Rectal smooth muscle tissue (tissue), 1 donor: ENCODE measurements around the gene ACE.

Source experiments
- H3K27ac ChIP-seq: one replicate; pipeline ENCODE4 v1.7.0; 2013; ENCODE audit warnings: low read depth, low read length, inconsistent platforms
- H3K27me3 ChIP-seq: one replicate; pipeline ENCODE4 v1.7.0; 2013; ENCODE audit warnings: low read length; ENCODE audit not compliant: control insufficient read depth, insufficient read depth
- H3K36me3 ChIP-seq: one replicate; pipeline ENCODE4 v1.7.0; 2013; ENCODE audit warnings: low read length; ENCODE audit not compliant: control insufficient read depth, insufficient read depth
- H3K4me1 ChIP-seq: one replicate; pipeline ENCODE4 v1.7.0; 2013; ENCODE audit warnings: low read length; ENCODE audit not compliant: control insufficient read depth, insufficient read depth
- H3K4me3 ChIP-seq: one replicate; pipeline ENCODE4 v1.7.0; 2013; ENCODE audit warnings: low read length
- H3K9ac ChIP-seq: one replicate; pipeline ENCODE4 v1.7.0; 2013; ENCODE audit warnings: low read length

Gene ACE

DNA sequence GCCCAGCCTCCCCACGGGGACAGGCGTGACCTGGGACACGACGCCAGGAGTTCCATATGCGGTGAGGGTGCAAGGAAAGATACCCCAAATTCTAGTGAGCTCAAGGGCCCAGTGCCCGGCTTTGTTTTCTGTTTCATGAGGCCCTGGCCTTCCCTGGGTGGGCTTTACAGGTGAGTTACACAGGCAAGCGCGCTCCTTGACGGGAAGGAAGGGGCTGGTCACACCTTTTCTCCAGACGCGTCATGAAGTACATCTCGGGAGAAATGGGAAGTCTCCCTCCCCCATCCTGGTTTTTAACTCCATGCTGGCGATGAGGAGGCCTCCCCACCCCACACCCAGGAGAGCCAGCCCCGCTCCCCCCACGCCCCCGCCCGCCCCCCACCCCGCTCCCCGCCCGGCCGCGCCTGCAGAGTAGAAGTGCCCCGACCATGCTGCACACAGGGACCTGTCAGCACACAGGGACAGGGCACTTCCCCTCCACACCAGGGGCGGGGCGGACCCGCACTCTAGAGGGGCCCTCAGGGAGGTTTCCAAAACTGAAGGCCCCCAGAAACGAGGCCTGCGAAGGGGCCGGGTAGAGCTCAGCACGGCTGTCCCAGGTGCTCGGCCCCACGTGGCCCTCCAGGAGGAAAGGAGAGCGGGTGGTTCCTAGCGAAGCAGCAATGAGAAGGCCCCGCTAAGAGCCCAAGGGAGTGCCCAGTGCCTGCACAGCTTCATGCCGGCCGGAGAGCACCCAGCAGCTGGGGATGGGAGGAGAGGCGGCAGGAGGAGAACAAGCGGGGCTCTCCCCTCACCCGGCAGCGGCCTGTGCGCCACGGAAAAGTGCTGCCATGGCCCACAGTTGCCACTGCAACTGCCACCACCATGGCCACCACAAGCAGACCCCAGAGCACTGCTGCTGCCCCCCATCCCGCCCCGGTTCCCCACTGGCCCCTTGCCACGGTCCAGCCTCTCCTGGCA, 38.5 kb upstream of the ACE start:
- Histone ChIP-seq H3K27me3 (no peaks in the 10 kb centered on the region), H3K4me3 (no peak overlapping the region), H3K4me1 (no peaks in the 10 kb centered on the region), H3K27ac (no peak overlapping the region), H3K9ac (no peak overlapping the region), H3K36me3 (no peaks in the 10 kb centered on the region)

DNA sequence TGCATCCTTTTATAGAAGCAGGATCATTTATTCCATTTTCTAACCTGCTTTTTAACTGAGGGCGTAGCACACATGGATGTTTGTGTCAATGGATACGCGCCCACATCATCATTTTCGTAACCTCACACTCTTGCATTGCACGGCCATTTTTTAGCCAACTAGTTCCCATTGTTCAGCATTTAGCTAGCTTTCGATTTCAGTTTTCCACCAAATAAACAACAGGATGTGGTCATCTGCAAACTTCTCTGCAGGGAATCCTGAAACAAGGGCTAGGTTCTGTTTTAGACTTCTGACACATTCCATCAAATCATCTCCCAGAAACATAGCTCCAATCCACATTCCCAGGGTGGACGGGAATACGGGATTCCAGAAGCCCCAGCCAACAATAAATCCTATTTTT, 37.2 kb upstream of the ACE start:
- Histone ChIP-seq H3K4me1 (no peaks in the 10 kb centered on the region), H3K27me3 (no peaks in the 10 kb centered on the region), H3K36me3 (no peaks in the 10 kb centered on the region), H3K4me3 (no peak overlapping the region), H3K27ac (no peak overlapping the region), H3K9ac (no peak overlapping the region)

DNA sequence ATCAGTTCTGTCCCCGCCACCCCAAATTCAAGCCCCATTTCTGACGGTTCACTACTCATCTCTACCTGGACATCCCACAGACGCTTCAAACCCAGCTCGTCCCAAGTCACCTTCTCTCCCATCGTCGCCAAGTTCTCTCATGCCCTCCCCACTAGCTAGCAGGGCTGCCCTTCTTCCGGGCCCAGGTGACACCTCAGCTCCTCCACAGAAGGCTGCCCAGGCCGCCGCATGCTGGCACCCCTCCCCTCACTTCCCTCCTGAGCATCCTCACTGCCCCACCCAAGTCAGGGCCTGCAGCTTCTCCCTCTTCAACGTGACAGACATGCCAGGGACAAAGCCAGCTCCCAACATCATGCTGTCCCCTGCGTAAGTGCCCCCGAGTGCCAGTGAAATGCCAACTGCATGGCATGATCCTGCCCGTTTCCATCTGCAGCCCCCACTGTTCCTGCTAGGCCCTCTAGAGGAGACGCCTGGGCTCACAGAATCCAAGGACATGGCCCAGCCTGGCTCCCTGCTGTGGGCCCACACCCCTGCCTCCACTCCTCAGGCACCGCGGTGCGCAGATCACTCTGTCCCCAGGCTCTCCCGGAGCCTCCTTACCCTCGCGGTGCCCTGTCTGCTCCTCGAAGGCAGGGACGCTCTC, 36.6 kb upstream of the ACE start:
- no peaks in the 10 kb centered on the region for H3K4me1 ChIP-seq
- H3K4me3 ChIP-seq: no peak overlapping the region
- H3K27ac ChIP-seq: no peak overlapping the region
- H3K9ac ChIP-seq: no peak overlapping the region
- no peaks in the 10 kb centered on the region for H3K27me3 ChIP-seq
- H3K36me3 ChIP-seq: no peaks in the 10 kb centered on the region

DNA sequence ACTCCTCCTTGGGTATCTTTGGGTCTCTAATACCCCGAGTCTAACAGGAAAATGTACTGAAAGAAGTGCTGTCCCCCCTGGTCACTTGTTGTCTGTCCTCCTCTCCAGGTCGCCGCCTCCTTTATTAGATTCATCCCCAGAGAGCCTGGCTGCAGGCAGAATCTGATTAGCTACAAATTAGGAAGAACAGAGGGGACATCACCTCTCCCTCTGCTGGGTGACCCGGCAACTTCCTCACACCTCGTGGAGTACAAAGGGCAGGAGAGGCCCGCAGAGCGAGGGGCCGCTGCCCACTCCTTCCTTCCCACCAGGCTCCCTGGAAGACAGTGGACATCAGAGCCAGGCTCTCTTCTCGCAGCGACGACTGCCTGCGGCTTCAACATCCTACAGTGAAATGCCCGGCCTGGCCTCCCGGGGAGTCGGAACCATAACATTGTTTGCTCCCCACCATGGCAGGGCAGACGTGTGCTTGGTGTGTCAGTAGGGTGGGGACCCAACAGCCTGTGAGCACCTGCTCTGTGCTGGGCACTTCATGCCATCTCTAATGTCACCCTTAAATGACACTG, 36.0 kb upstream of the ACE start:
- Histone ChIP-seq H3K36me3 (no peaks in the 10 kb centered on the region), H3K9ac (no peak overlapping the region), H3K4me1 (no peaks in the 10 kb centered on the region), H3K4me3 (no peak overlapping the region), H3K27me3 (no peaks in the 10 kb centered on the region), H3K27ac (no peak overlapping the region)

DNA sequence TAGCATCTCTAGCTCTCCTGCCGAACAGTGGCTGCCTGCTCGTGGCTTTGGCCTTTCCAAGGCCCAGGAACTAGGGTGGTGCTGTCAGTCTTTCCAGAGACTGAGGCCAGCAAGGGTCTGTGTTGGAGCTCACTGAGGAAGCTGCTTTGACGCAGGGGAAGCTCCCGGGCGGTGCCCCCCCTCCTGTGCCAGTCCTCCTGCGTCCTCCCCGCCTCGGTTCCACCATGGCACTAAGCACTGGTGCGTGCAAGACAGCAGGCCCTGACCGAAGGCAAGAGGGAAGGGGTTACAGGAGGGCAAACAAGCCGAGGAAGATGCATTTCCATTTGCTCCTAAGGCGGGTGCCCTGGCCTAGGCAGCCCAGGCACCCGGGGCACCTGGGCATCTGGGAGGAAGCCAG, 35.2 kb upstream of the ACE start:
- Histone ChIP-seq H3K27me3 (no peaks in the 10 kb centered on the region), H3K4me1 (no peaks in the 10 kb centered on the region), H3K36me3 (no peaks in the 10 kb centered on the region), H3K4me3 (no peak overlapping the region), H3K9ac (no peak overlapping the region), H3K27ac (no peak overlapping the region)

GRCh38 chr17:63442074-63442473, 34.8 kb upstream of the ACE start:
- Histone ChIP-seq H3K4me3 (no peak overlapping the region), H3K4me1 (no peaks in the 10 kb centered on the region), H3K9ac (no peak overlapping the region), H3K36me3 (no peaks in the 10 kb centered on the region), H3K27ac (no peak overlapping the region), H3K27me3 (no peaks in the 10 kb centered on the region)

- no peak overlapping the region for H3K9ac ChIP-seq
- no peaks in the 10 kb centered on the region for H3K27me3 ChIP-seq
- no peak overlapping the region for H3K27ac ChIP-seq
- no peaks in the 10 kb centered on the region for H3K4me1 ChIP-seq
- H3K4me3 ChIP-seq: no peak overlapping the region
- H3K36me3 ChIP-seq: no peaks in the 10 kb centered on the region
These were observed 34.3 kb upstream of the ACE start for GRCh38 chr17:63442549-63443035.

- Histone ChIP-seq H3K27me3 (no peaks in the 10 kb centered on the region), H3K4me3 (no peak overlapping the region), H3K36me3 (no peaks in the 10 kb centered on the region), H3K4me1 (no peaks in the 10 kb centered on the region), H3K27ac (no peak overlapping the region), H3K9ac (no peak overlapping the region)
These were observed 33.8 kb upstream of the ACE start for GRCh38 chr17:63443053-63443452.

GRCh38 chr17:63444457-63444856, 32.4 kb upstream of the ACE start:
- Histone ChIP-seq H3K4me3 (no peak overlapping the region), H3K36me3 (no peaks in the 10 kb centered on the region), H3K27ac (no peak overlapping the region), H3K4me1 (no peaks in the 10 kb centered on the region), H3K27me3 (no peaks in the 10 kb centered on the region), H3K9ac (no peak overlapping the region)

- Histone ChIP-seq H3K9ac (no peak overlapping the region), H3K27me3 (no peaks in the 10 kb centered on the region), H3K36me3 (no peaks in the 10 kb centered on the region), H3K4me1 (no peaks in the 10 kb centered on the region), H3K4me3 (peak overlapping the region; percentile 72), H3K27ac (no peak overlapping the region)
These were observed 31.8 kb upstream of the ACE start for GRCh38 chr17:63445065-63445464.

DNA sequence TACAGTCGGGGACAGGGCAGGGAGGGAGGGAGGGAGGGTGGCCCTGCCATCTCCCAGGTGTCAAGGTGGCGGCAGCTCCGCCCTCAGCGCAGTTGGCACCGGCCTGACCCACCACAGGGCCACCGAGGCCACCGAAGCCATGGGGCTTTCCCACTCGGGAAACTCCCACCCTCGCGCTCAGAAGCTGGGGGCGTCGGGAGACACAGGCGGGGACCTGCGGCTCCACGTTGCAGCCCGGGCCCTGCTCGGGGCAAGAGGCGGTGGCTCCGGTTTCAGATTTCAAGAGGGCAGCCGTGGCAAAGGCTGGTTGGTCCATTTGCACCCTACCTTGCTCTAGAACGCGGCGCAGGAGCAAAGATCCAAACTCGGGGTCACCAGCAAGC, 31.3 kb upstream of the ACE start:
- Histone ChIP-seq H3K4me1 (no peaks in the 10 kb centered on the region), H3K27ac (peak overlapping the region; percentile 3), H3K27me3 (no peaks in the 10 kb centered on the region)

DNA sequence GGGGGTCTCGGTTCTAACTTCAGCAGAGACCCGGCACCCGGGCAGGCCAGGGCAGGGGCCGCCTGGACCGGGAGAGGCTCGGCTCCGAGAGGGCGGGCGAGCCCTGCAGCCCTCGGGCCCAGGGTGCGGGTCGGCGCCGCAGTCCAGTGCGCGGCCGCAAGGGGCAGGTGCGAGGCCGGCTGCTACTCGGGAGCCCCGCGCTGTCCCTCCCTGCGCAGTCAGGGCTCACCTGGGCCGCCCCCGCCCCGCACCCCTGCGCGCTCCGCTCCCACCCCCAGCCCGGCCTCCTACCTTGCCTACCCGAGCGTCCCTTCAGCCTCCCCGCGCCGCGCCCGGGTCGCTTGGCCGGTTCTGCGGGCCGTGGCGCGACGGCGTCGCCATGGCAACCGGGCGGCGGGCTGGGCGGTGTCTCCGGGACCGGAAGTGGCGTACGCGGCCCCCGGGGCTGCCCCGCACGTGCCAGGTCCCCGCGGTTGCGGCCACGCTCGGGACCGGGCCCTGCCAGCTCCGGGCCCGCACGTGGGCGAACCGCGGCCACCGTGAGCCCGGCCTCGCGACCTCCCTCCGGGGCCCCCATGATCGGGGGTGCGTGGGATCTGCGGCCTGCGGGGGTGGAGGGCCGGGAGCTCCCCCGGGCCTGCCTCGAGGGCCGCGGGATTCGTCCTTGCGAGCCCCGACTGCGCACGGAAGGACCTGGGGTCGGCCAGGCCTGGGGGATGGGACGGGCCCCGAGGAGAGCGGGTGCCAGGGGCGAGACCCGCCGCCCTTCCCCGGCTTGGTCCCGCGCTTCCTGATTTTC, 30.7 kb upstream of the ACE start, which contains the start of gene CYB561:
Gene CYB561, minus strand, starts transcription at position 353 of the 799 bp plus-strand sequence. CDS start 8,759 bp downstream, outside the sequence.
- H3K27ac ChIP-seq: peak within 1 kb of the TSS; percentile 33
- peak within 1 kb of the TSS; percentile 72 for H3K4me3 ChIP-seq
- no peaks in the 10 kb centered on the region for H3K4me1 ChIP-seq
- no peaks in the 10 kb centered on the region for H3K36me3 ChIP-seq
- H3K9ac ChIP-seq: peak within 1 kb of the TSS; percentile 58
- H3K27me3 ChIP-seq: no peaks in the 10 kb centered on the region

More for the DNA sequence above, 31.3 kb upstream of the ACE start:
- no peaks in the 10 kb centered on the region for H3K36me3 ChIP-seq
- H3K4me3 ChIP-seq: peak overlapping the region; percentile 72
- no peak overlapping the region for H3K9ac ChIP-seq
